ENCODE data around the gene ZNF765.
"Not testable (repeated sequence)": the region's sequence is repeated elsewhere in the genome, so short reads cannot be mapped to it uniquely, and the experiment has no call there.

The ZNF765 gene

GRCh38 chr19:53422551-53422950 lies 27.6 kb downstream of the ZNF765 start:
- DNase-seq: no peak

- not testable (repeated sequence) for DNase-seq
Observed at GRCh38 chr19:53423074-53423473, 28.1 kb downstream of the ZNF765 start.

- not testable (repeated sequence) for DNase-seq
Observed at GRCh38 chr19:53423680-53424079, 28.7 kb downstream of the ZNF765 start.

GRCh38 chr19:53424968-53425597 lies 30.1 kb downstream of the ZNF765 start:
- no peak for DNase-seq

GRCh38 chr19:53431399-53432087 lies 36.6 kb downstream of the ZNF765 start, which contains the start of gene ZNF761:
TSS of gene ZNF761 (plus strand) at chr19:53431984. CDS start at chr19:53447269, 15,285 bp downstream.
- peak; percentile 89 for DNase-seq

GRCh38 chr19:53432088-53432661 lies 37.2 kb downstream of the ZNF765 start:
- no peak for DNase-seq

- DNase-seq: not testable (repeated sequence)
Observed at GRCh38 chr19:53443809-53444208, 48.9 kb downstream of the ZNF765 start.

GRCh38 chr19:53447196-53447595 lies 52.2 kb downstream of the ZNF765 start:
- not testable (repeated sequence) for DNase-seq

- no peak for DNase-seq
Observed at GRCh38 chr19:53455828-53456227, 60.9 kb downstream of the ZNF765 start.

- not testable (repeated sequence) for DNase-seq
Observed at GRCh38 chr19:53460131-53460721, 65.3 kb downstream of the ZNF765 start.

GRCh38 chr19:53461866-53462265 lies 66.9 kb downstream of the ZNF765 start:
- DNase-seq: no peak

- DNase-seq: no peak
Observed at GRCh38 chr19:53462861-53463260, 67.9 kb downstream of the ZNF765 start.

- DNase-seq: no peak
Observed at GRCh38 chr19:53463263-53463662, 68.3 kb downstream of the ZNF765 start.

GRCh38 chr19:53466726-53467484 lies 72.0 kb downstream of the ZNF765 start:
- no peak for DNase-seq

- DNase-seq: peak; percentile 15
Observed at GRCh38 chr19:53467485-53468262, 72.7 kb downstream of the ZNF765 start, which contains the start of gene ZNF813. TSS of gene ZNF813 (plus strand) at chr19:53467733. CDS start at chr19:53483823, 16,090 bp downstream.

- not testable (repeated sequence) for DNase-seq
Observed at GRCh38 chr19:53468628-53469027, 73.7 kb downstream of the ZNF765 start.

GRCh38 chr19:53471916-53472315 lies 77.0 kb downstream of the ZNF765 start:
- DNase-seq: no peak

GRCh38 chr19:53474832-53475231 lies 79.9 kb downstream of the ZNF765 start:
- not testable (repeated sequence) for DNase-seq

GRCh38 chr19:53475470-53475869 lies 80.5 kb downstream of the ZNF765 start:
- DNase-seq: not testable (repeated sequence)
